ENCODE results near the gene DIP2C.

- TF ChIP-seq CTCF (IDR thresholded peaks at IDR 0.05; ENCODE audit: borderline replicate concordance, extremely low read depth, low read length, poor library complexity, severe bottlenecking): no peak
- TF ChIP-seq EZH2 (IDR thresholded peaks at IDR 0.05; ENCODE audit: borderline replicate concordance, low read depth, low read length, severe bottlenecking): no peak
These were observed 67.3 kb downstream of the DIP2C start for GRCh38 chr10:621981-622740.

Data from DND-41 (cell line).